NK-92 (cell line): ENCODE measurements around the gene CRYGD.

Source experiments
- DNase-seq: peaks from one replicate; lab custom pipeline; 2025; ENCODE audit not compliant: unreplicated experiment; lab: John Stamatoyannopoulos, UW

Gene CRYGD

GRCh38 chr2:208090420-208090819, 33.9 kb downstream of the CRYGD start:
- DNase-seq: no peak

GRCh38 chr2:208086029-208086428, 38.3 kb downstream of the CRYGD start:
- DNase-seq: no peak

- DNase-seq: no peak
Measured at GRCh38 chr2:208083807-208084206, 40.5 kb downstream of the CRYGD start.

GRCh38 chr2:208077276-208077675, 47.0 kb downstream of the CRYGD start:
- DNase-seq: no peak

GRCh38 chr2:208074610-208075356, 49.5 kb downstream of the CRYGD start:
- no peak for DNase-seq

- DNase-seq: no peak
Measured at GRCh38 chr2:208072250-208072892, 52.0 kb downstream of the CRYGD start.
